HEK293 (cell line): ENCODE results near the gene EXOSC7.
A peak's percentile ranks its signal among the peaks of the same experiment; 100 is the strongest.

Source experiments
- CTCF ChIA-PET: fragments of 350-600 bp; formaldehyde crosslinking; extraction: SDS; loops from one replicate; lab custom pipeline; 2021; ENCODE audit warnings: antibody characterized with exemption; lab: Yijun Ruan, JAX
- POLR2A ChIA-PET: fragments of 300-600 bp; formaldehyde crosslinking; extraction: SDS; loops from one replicate; lab custom pipeline; 2020; ENCODE audit warnings: antibody characterized with exemption, inconsistent platforms; lab: Yijun Ruan, JAX
- H3K27ac ChIP-seq: fragments of 200-500 bp; sonication (Bioruptor generic); 2 replicates; pipeline ENCODE4 v1.5.1; 2014; ENCODE audit warnings: low read depth, low read length, control low read depth, inconsistent platforms; ENCODE audit errors: extremely low read depth
- H3K36me3 ChIP-seq, 2 experiments: fragments of 200-500 bp in 1 of 2; sonication (Bioruptor generic) in 1 of 2; 1 replicate in 1 of 2; 2 replicates in 1 of 2; pipeline ENCODE4 v1.5.1; 2014 to 2017; ENCODE audit warnings: inconsistent platforms in 2 of 2, low read length in 2 of 2; ENCODE audit not compliant: control insufficient read depth in 2 of 2, insufficient read depth in 1 of 2
- H3K4me1 ChIP-seq: fragments of 200-500 bp; sonication (Bioruptor generic); 2 replicates; pipeline ENCODE4 v1.5.1; 2014; ENCODE audit warnings: mild to moderate bottlenecking, low read length, inconsistent platforms; ENCODE audit not compliant: control insufficient read depth, insufficient read depth
- H3K4me3 ChIP-seq: 2 replicates; pipeline ENCODE4 v1.5.1; 2011; ENCODE audit warnings: low read depth, mild to moderate bottlenecking, control low read depth, low read length, moderate library complexity
- H3K9me3 ChIP-seq: fragments of 200-500 bp; sonication (Bioruptor generic); 2 replicates; pipeline ENCODE4 v1.5.1; 2014; ENCODE audit warnings: low read depth, low read length, inconsistent platforms; ENCODE audit not compliant: control insufficient read depth, insufficient read depth
- FEZF1 ChIP-seq: fragments of 450-650 bp; formaldehyde crosslinking; IDR thresholded peaks from 2 replicates; pipeline ENCODE4 v1.5.1; 2016; ENCODE audit warnings: missing biosample characterization, missing genetic modification characterization
- GFI1B ChIP-seq: fragments of 450-650 bp; formaldehyde crosslinking; IDR thresholded peaks from 2 replicates; pipeline ENCODE4 v1.5.1; 2016; ENCODE audit warnings: missing biosample characterization, missing genetic modification characterization
- RBAK ChIP-seq: fragments of 450-650 bp; formaldehyde crosslinking; IDR thresholded peaks from 2 replicates; pipeline ENCODE4 v1.5.1; 2016; ENCODE audit warnings: missing biosample characterization, missing genetic modification characterization
- TRIM28 ChIP-seq: IDR thresholded peaks from 2 replicates; pipeline ENCODE4 v1.6.1; 2011; ENCODE audit warnings: low read length, control low read depth, borderline replicate concordance
- TSHZ1 ChIP-seq: fragments of 450-650 bp; formaldehyde crosslinking; IDR thresholded peaks from 2 replicates; pipeline ENCODE4 v1.5.1; 2016; ENCODE audit warnings: missing biosample characterization, missing genetic modification characterization, borderline replicate concordance
- ZFP69B ChIP-seq: fragments of 450-650 bp; formaldehyde crosslinking; IDR thresholded peaks from 2 replicates; pipeline ENCODE4 v1.5.1; 2016; ENCODE audit warnings: missing biosample characterization, missing genetic modification characterization
- ZIC2 ChIP-seq: fragments of 450-650 bp; formaldehyde crosslinking; IDR thresholded peaks from 2 replicates; pipeline ENCODE4 v1.5.1; 2016; ENCODE audit warnings: missing biosample characterization, missing genetic modification characterization
- ZNF133 ChIP-seq: fragments of 450-650 bp; formaldehyde crosslinking; IDR thresholded peaks from 2 replicates; pipeline ENCODE4 v1.5.1; 2016; ENCODE audit warnings: missing biosample characterization, missing genetic modification characterization
- ZNF146 ChIP-seq: fragments of 450-650 bp; formaldehyde crosslinking; IDR thresholded peaks from 2 replicates; pipeline ENCODE4 v1.5.1; 2016; ENCODE audit warnings: missing biosample characterization, missing genetic modification characterization
- ZNF292 ChIP-seq: fragments of 450-650 bp; formaldehyde crosslinking; IDR thresholded peaks from 2 replicates; pipeline ENCODE4 v1.5.1; 2016; ENCODE audit warnings: low read depth, missing biosample characterization, missing genetic modification characterization, borderline replicate concordance
- ZNF426 ChIP-seq: fragments of 450-650 bp; formaldehyde crosslinking; IDR thresholded peaks from 2 replicates; pipeline ENCODE4 v1.5.1; 2017; ENCODE audit warnings: missing biosample characterization, missing genetic modification characterization, mild to moderate bottlenecking, inconsistent platforms, moderate library complexity
- ZNF544 ChIP-seq: fragments of 450-650 bp; formaldehyde crosslinking; IDR thresholded peaks from 2 replicates; pipeline ENCODE4 v1.5.0; 2017; ENCODE audit warnings: missing biosample characterization, missing genetic modification characterization
- ZNF555 ChIP-seq: fragments of 450-650 bp; formaldehyde crosslinking; conservative IDR thresholded peaks from 2 replicates; pipeline ENCODE4 v1.5.1; 2017; ENCODE audit warnings: missing biosample characterization, mild to moderate bottlenecking, missing genetic modification characterization, inconsistent platforms
- ZNF561 ChIP-seq: fragments of 450-650 bp; IDR thresholded peaks from 2 replicates; pipeline ENCODE4 v1.5.1; 2018; ENCODE audit warnings: missing biosample characterization, missing genetic modification characterization, borderline replicate concordance
- ZNF624 ChIP-seq: fragments of 450-650 bp; formaldehyde crosslinking; IDR thresholded peaks from 2 replicates; pipeline ENCODE4 v1.5.1; 2017; ENCODE audit warnings: missing biosample characterization, missing genetic modification characterization
- ZNF654 ChIP-seq: fragments of 450-650 bp; formaldehyde crosslinking; IDR thresholded peaks from 2 replicates; pipeline ENCODE4 v1.5.1; 2016; ENCODE audit warnings: low read depth, missing biosample characterization, missing genetic modification characterization
- ZNF707 ChIP-seq: fragments of 450-650 bp; formaldehyde crosslinking; IDR thresholded peaks from 2 replicates; pipeline ENCODE4 v1.5.1; 2016; ENCODE audit warnings: missing biosample characterization, missing genetic modification characterization
- ZNF747 ChIP-seq: fragments of 450-650 bp; formaldehyde crosslinking; IDR thresholded peaks from 2 replicates; pipeline ENCODE4 v1.5.1; 2016; ENCODE audit warnings: missing biosample characterization, missing genetic modification characterization
- ZNF843 ChIP-seq: fragments of 450-650 bp; formaldehyde crosslinking; IDR thresholded peaks from 2 replicates; pipeline ENCODE4 v1.5.1; 2016; ENCODE audit warnings: missing biosample characterization, missing genetic modification characterization
- TF ChIP-seq, protein P1 (sequence below): fragments of 450-650 bp; formaldehyde crosslinking; IDR thresholded peaks from 2 replicates; pipeline ENCODE4 v1.5.1; 2017; ENCODE audit warnings: missing biosample characterization, missing genetic modification characterization
- TF ChIP-seq, protein P2 (sequence below): sonication (generic); formaldehyde crosslinking; IDR thresholded peaks from 2 replicates; pipeline ENCODE4 v1.8.1; 2022; ENCODE audit warnings: mild to moderate bottlenecking, moderate library complexity, missing genetic modification reagents
- TF ChIP-seq, protein P3 (sequence below): fragments of 450-650 bp; formaldehyde crosslinking; IDR thresholded peaks from 2 replicates; pipeline ENCODE4 v1.5.1; 2016; ENCODE audit warnings: missing biosample characterization, missing genetic modification characterization
- TF ChIP-seq, protein P4 (sequence below): fragments of 450-650 bp; formaldehyde crosslinking; IDR thresholded peaks from 2 replicates; pipeline ENCODE4 v1.5.1; 2016; ENCODE audit warnings: missing biosample characterization, missing genetic modification characterization

EXOSC7 gene

DNA sequence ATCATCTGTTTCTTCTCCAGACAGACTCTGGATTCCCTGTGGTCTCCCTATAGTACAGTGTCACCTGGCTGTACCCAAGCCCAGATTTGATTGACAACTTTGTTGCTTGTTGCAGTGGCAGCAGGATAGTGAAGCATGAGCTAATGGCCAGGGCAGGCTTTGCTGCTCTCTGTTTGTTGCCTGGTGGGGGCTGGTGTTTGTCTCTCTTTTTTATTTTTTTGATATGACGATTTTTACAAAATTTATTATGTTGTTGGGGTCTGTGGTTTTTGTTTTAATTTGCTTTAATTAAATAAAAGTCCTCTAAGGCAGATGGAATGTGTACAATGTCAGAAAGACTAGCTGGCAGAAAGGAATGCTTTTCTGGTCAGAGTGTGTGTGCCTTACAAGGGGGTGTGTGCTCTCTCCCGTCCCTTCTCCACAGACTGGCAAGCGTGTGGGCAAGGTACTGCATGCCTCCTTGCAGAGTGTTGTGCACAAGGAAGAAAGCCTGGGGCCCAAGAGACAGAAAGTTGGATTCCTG is 34.8 kb downstream of the EXOSC7 start (continued):
- TF ChIP-seq ZNF426 (tag by site-specific recombination) (no peak), ZNF555 (tag by site-specific recombination) (no peak), ZNF843 (tag by site-specific recombination) (no peak)

DNA sequence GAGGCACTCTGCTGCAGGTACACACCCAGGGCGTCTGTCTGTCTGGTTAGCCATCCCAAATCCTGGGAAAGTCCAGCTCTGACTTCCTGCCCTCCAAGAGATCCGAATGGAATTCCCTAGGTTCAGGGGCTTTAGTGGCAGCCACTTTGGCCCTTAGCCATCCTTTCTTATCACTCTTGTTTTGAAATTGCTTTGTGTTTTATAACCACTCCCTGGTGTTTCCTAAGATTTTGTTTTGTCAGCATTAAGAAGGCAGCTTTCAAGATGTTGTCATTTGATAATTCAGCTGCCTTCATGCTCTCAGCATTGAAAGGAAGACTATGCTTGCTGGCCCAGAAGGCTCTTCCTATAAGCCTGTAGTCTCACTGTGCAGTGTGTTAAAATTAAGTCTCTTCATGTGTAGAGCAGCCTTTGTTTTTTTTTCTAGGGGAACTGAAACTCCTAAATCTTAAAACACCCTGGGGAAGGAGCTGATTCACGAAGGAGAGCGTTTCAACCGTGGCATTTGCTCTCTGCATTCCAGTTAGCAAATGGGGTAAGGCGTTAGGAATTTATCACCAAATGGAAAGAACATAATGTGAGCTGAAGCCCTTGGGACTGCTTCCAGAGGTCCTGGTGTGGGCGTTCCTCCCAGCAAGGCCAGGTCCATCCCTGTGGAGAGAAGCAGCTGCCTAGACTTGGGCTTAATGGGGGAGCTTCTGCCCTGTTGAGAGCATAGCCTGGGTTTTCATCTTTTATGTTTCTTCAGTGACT is 35.9 kb downstream of the EXOSC7 start:
- TF ChIP-seq ZNF654 (tag by site-specific recombination), result no peak
- TF ChIP-seq ZIC2 (tag by site-specific recombination), result 0 out of 2 replicates have a peak, but pooled peaks have one; percentile 21
- no peak for TF ChIP-seq ZNF544
- TF ChIP-seq, protein P1, sequence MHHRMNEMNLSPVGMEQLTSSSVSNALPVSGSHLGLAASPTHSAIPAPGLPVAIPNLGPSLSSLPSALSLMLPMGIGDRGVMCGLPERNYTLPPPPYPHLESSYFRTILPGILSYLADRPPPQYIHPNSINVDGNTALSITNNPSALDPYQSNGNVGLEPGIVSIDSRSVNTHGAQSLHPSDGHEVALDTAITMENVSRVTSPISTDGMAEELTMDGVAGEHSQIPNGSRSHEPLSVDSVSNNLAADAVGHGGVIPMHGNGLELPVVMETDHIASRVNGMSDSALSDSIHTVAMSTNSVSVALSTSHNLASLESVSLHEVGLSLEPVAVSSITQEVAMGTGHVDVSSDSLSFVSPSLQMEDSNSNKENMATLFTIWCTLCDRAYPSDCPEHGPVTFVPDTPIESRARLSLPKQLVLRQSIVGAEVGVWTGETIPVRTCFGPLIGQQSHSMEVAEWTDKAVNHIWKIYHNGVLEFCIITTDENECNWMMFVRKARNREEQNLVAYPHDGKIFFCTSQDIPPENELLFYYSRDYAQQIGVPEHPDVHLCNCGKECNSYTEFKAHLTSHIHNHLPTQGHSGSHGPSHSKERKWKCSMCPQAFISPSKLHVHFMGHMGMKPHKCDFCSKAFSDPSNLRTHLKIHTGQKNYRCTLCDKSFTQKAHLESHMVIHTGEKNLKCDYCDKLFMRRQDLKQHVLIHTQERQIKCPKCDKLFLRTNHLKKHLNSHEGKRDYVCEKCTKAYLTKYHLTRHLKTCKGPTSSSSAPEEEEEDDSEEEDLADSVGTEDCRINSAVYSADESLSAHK (tag by site-specific recombination), result peak; percentile 27; the same call in 1 of the 2 replicates
- TF ChIP-seq ZNF624 (tag by site-specific recombination), result no peak
- TF ChIP-seq ZNF707, result no peak
- TF ChIP-seq TRIM28, result 0 out of 2 replicates have a peak, but pooled peaks have one; percentile 21
- no peak for TF ChIP-seq RBAK (tag by site-specific recombination)
- TF ChIP-seq GFI1B (tag by site-specific recombination), result 0 out of 2 replicates have a peak, but pooled peaks have one; percentile 15
- TF ChIP-seq FEZF1 (tag by site-specific recombination), result peak; percentile 32; the same call in 1 of the 2 replicates
- Histone ChIP-seq H3K27ac (no peak overlapping the region), H3K4me1 (no peaks in the 10 kb centered on the region), H3K9me3 (no peaks in the 10 kb centered on the region), H3K36me3 (peaks cover 0 to 52% of the 10 kb centered on the region in 2 experiments; a peak in 1 of 3 replicates), H3K4me3 (no peak overlapping the region)
- POLR2A ChIA-PET, result no interaction called here
- CTCF ChIA-PET, result no interaction called here

DNA sequence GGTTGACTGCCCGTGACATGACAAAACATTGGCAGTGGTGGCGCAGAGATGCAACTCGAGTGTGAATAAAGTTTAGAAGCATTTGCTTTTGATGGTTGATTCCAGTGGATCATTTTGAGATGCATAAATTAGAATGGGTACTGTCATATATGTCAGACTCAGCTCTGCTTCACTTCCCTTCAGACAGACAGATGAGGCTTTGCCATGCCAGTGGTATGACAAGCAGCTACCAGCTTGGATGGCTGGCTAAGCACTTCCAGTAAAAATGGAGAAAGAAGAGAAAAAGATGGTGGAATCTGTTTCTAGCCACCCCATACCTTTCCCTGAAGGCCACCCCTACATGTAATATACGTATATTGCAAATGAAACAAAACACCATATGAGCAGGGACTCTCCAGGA is 36.5 kb downstream of the EXOSC7 start:
- POLR2A ChIA-PET, result no interaction called here
- Histone ChIP-seq H3K27ac (no peak overlapping the region), H3K4me1 (no peaks in the 10 kb centered on the region)
- no peak for TF ChIP-seq RBAK (tag by site-specific recombination)
- TF ChIP-seq ZNF561 (tag by site-specific recombination), result no peak
- no peak for TF ChIP-seq FEZF1 (tag by site-specific recombination)
- TF ChIP-seq ZNF146 (tag by site-specific recombination), result no peak
- no peak for TF ChIP-seq ZFP69B (tag by site-specific recombination)
- TF ChIP-seq, protein P2, sequence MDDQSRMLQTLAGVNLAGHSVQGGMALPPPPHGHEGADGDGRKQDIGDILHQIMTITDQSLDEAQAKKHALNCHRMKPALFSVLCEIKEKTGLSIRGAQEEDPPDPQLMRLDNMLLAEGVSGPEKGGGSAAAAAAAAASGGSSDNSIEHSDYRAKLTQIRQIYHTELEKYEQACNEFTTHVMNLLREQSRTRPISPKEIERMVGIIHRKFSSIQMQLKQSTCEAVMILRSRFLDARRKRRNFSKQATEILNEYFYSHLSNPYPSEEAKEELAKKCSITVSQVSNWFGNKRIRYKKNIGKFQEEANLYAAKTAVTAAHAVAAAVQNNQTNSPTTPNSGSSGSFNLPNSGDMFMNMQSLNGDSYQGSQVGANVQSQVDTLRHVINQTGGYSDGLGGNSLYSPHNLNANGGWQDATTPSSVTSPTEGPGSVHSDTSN, result no peak
- TF ChIP-seq, protein P3, sequence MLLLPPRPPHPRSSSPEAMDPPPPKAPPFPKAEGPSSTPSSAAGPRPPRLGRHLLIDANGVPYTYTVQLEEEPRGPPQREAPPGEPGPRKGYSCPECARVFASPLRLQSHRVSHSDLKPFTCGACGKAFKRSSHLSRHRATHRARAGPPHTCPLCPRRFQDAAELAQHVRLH, result no peak
- TF ChIP-seq ZNF133 (tag by site-specific recombination), result no peak
- no peak for TF ChIP-seq ZNF747 (tag by site-specific recombination)
- TF ChIP-seq ZNF292 (tag by site-specific recombination), result no peak
- TF ChIP-seq, protein P4, sequence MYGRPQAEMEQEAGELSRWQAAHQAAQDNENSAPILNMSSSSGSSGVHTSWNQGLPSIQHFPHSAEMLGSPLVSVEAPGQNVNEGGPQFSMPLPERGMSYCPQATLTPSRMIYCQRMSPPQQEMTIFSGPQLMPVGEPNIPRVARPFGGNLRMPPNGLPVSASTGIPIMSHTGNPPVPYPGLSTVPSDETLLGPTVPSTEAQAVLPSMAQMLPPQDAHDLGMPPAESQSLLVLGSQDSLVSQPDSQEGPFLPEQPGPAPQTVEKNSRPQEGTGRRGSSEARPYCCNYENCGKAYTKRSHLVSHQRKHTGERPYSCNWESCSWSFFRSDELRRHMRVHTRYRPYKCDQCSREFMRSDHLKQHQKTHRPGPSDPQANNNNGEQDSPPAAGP (tag by site-specific recombination), result no peak
- no peak for TF ChIP-seq TSHZ1 (tag by site-specific recombination)

More for the DNA sequence above, 36.5 kb downstream of the EXOSC7 start:
- no peaks in the 10 kb centered on the region for H3K9me3 ChIP-seq
- CTCF ChIA-PET, result no interaction called here
- no peak overlapping the region for H3K4me3 ChIP-seq
- H3K36me3 ChIP-seq, result peaks cover 0 to 45% of the 10 kb centered on the region in 2 experiments; a peak in 1 of 3 replicates
